Testis (tissue), 2 donors: Measurements from ENCODE around the gene NFATC1.

ENCODE experiments used
- CTCF ChIP-seq, 3 experiments: fragments of 450-650 bp in 2 of 3; fragments of 200-600 bp in 1 of 3; sonication (generic) in 1 of 3; IDR thresholded peaks; one replicate each; pipeline ENCODE4 v1.5.1; 2016 to 2019; ENCODE audit warnings: antibody characterized with exemption in 3 of 3, mild to moderate bottlenecking in 2 of 3, moderate library complexity in 1 of 3
- POLR2A ChIP-seq: fragments of 450-650 bp; IDR thresholded peaks from one replicate; pipeline ENCODE4 v1.6.1; 2017; ENCODE audit warnings: antibody characterized with exemption, mild to moderate bottlenecking, moderate library complexity

GRCh38 chr18:79576686-79577351, 181.1 kb downstream of the NFATC1 start:
- TF ChIP-seq CTCF (IDR thresholded peaks at IDR 0.05) (no peak), POLR2A (no peak)
